Measurements from ENCODE around the gene PTPN21. TPM values are rescaled to one million over a fixed set of nuclear protein-coding genes. Genes with fewer than 3 reads are reported as not detected.

PTPN21 gene
- total RNA-seq, 1 donor = 17.4 TPM

DNA sequence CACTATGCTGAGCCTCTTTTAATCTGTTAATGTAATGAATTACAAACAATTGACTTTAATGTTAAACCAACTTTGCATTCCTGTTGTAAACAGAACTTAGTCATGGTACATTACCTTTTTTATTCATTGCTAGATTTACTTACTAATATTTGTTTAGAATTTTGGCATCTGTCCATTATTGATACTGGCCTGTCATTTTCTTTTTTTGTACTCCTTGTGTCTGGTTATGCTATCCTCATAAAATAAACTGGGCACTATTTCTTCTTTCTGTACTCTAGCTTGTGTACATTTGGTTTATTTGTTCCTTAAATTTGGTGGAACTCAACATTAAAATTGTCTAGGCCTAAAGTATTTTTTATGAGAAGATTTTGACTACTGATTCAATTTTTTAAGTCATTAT lies 137.2 kb downstream of the PTPN21 start:
- Histone ChIP-seq H3K36me3 (ENCODE audit: insufficient read depth, low read length) (peaks cover 4% of the 10 kb centered on the region), H3K4me3 (ENCODE audit: insufficient read depth, low read length) (no peak overlapping the region), H3K27ac (ENCODE audit: low read depth, low read length) (no peak overlapping the region), H3K79me2 (ENCODE audit: insufficient read depth, low read length) (no peaks in the 10 kb centered on the region), H3K27me3 (ENCODE audit: insufficient read depth, low read length) (no peaks in the 10 kb centered on the region), H2AFZ (ENCODE audit: low read length) (no peak overlapping the region), H3K4me2 (ENCODE audit: insufficient read depth, low read length) (no peak overlapping the region), H3K4me1 (ENCODE audit: insufficient read depth, low read length) (peaks cover 2% of the 10 kb centered on the region), H3K9me3 (ENCODE audit: low read depth, low read length) (no peaks in the 10 kb centered on the region), H4K20me1 (ENCODE audit: insufficient read depth, low read length) (no peaks in the 10 kb centered on the region)
- TF ChIP-seq, protein P1, sequence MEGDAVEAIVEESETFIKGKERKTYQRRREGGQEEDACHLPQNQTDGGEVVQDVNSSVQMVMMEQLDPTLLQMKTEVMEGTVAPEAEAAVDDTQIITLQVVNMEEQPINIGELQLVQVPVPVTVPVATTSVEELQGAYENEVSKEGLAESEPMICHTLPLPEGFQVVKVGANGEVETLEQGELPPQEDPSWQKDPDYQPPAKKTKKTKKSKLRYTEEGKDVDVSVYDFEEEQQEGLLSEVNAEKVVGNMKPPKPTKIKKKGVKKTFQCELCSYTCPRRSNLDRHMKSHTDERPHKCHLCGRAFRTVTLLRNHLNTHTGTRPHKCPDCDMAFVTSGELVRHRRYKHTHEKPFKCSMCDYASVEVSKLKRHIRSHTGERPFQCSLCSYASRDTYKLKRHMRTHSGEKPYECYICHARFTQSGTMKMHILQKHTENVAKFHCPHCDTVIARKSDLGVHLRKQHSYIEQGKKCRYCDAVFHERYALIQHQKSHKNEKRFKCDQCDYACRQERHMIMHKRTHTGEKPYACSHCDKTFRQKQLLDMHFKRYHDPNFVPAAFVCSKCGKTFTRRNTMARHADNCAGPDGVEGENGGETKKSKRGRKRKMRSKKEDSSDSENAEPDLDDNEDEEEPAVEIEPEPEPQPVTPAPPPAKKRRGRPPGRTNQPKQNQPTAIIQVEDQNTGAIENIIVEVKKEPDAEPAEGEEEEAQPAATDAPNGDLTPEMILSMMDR (IDR thresholded peaks at IDR 0.05; ENCODE audit: extremely low read depth, low read depth, low read length) = no peak
- no peak for DNase-seq (ENCODE audit: insufficient read length, low spot score, missing footprints)

Small RNAs within 50 kb of the gene (small RNA-seq; reads per million reads assigned to genes)
- gene RNU4-22P = not detected

Other genes starting within 250 kb of the PTPN21 start
- gene KCNK10, start 231.7 kb downstream of the PTPN21 start, total RNA-seq = under 0.01 TPM in 2 replicates
- 21.4 and 29.2 TPM in 2 replicates for gene SPATA7, start 169.3 kb downstream of the PTPN21 start, total RNA-seq
- gene ZC3H14, start 8.0 kb upstream of the PTPN21 start, total RNA-seq = 72.2 and 74.6 TPM in 2 replicates
- gene EML5, start 237.9 kb upstream of the PTPN21 start, total RNA-seq = under 0.01 TPM in 2 replicates

Measured in osteoblast (primary cell).